Sigmoid colon (tissue), 7 donors: Measurements from ENCODE around the gene FAM156B. TPM values are rescaled to one million over a fixed set of nuclear protein-coding genes. Genes with fewer than 3 reads are reported as not detected.

ENCODE experiments used
- polyA plus RNA-seq, 3 donors: library from polyadenylated mRNA; stranded (reverse); fragments of 200-250 nt; gene quantifications; one replicate each; pipeline ENCODE4 v1.2.3, GENCODE V29; 2013
- total RNA-seq, 4 donors: library from RNA; depleted of rRNA; stranded (reverse); fragments of >200 nt; gene quantifications; one replicate each; pipeline ENCODE4 v1.1.0, GENCODE V29; 2016
- donor health status: healthy with polysubstance abuse.
- donor health status: Bipolar disorder and iron deficiency.
- donor health status: healthy.

FAM156B gene
- total and polyA plus RNA-seq, 7 donors = 4.2 to 27.1 (median 15.1) TPM

Other genes starting within 250 kb of the FAM156B start
- not detected for gene SSX7, start 242.4 kb upstream of the FAM156B start, total RNA-seq
- not detected for gene SSX7, start 242.4 kb upstream of the FAM156B start, polyA plus RNA-seq
- not detected for gene SSX2, start 190.2 kb upstream of the FAM156B start, total RNA-seq
- gene SSX2, start 190.2 kb upstream of the FAM156B start, polyA plus RNA-seq = not detected
- gene SSX2B, start 146.1 kb upstream of the FAM156B start, total RNA-seq = not detected
- not detected for gene SSX2B, start 146.1 kb upstream of the FAM156B start, polyA plus RNA-seq
- not detected for gene SPANXN5, start 99.9 kb upstream of the FAM156B start, total RNA-seq
- not detected for gene SPANXN5, start 99.9 kb upstream of the FAM156B start, polyA plus RNA-seq
- gene XAGE5, start 86.0 kb upstream of the FAM156B start, total RNA-seq = not detected
- gene XAGE5, start 86.0 kb upstream of the FAM156B start, polyA plus RNA-seq = not detected
- not detected for gene XAGE3, start 29.2 kb upstream of the FAM156B start, total RNA-seq
- gene XAGE3, start 29.2 kb upstream of the FAM156B start, polyA plus RNA-seq = not detected
- gene FAM156A, start 61.2 kb downstream of the FAM156B start, total RNA-seq = 10 to 100 TPM in 3 of 4 donors, 1 to 10 TPM in 1; 6.6 to 24.6 (median 15.1) TPM
- gene FAM156A, start 61.2 kb downstream of the FAM156B start, polyA plus RNA-seq = 10 to 100 TPM in 1 of 3 donors, 1 to 10 TPM in 2; 1.6 to 15.7 (median 3.6) TPM
- 1 to 10 TPM; 1.3 to 5.6 (median 2.1) TPM for gene GPR173, start 151.5 kb downstream of the FAM156B start, total RNA-seq
- 1 to 10 TPM in 1 of 3 donors, under 1 TPM in 1, not detected in 1; 0.23 to 1.0 TPM for gene GPR173, start 151.5 kb downstream of the FAM156B start, polyA plus RNA-seq
- gene TSPYL2, start 185.0 kb downstream of the FAM156B start, total RNA-seq = 100 to 1,000 TPM in 1 of 4 donors, 10 to 100 TPM in 3; 50.3 to 109 (median 71.6) TPM
- 10 to 100 TPM in 1 of 3 donors, 1 to 10 TPM in 2; 2.5 to 25.8 (median 6.6) TPM for gene TSPYL2, start 185.0 kb downstream of the FAM156B start, polyA plus RNA-seq
- 10 to 100 TPM; 15.7 to 26.6 (median 15.9) TPM for gene KANTR, start 196.8 kb downstream of the FAM156B start, total RNA-seq
- 1 to 10 TPM in 1 of 3 donors, under 1 TPM in 2; 0.46 to 6.0 (median 0.60) TPM for gene KANTR, start 196.8 kb downstream of the FAM156B start, polyA plus RNA-seq